Thyroid gland (tissue), 4 donors: Measurements from ENCODE around the gene PARD3B.

Experiments
- POLR2A ChIP-seq, 2 donors: fragments of 450-650 bp; IDR thresholded peaks; one replicate each; pipeline ENCODE4 v1.6.1; 2017; ENCODE audit warnings: antibody characterized with exemption in 2 of 2, mild to moderate bottlenecking in 2 of 2, moderate library complexity in 1 of 2
- TF ChIP-seq, protein P1 (sequence below), 6 experiments: fragments of 200-600 bp in 3 of 6; fragments of 450-650 bp in 3 of 6; sonication (generic) in 3 of 6; IDR thresholded peaks; one replicate each; pipeline ENCODE4 v1.5.1; 2016 to 2019; ENCODE audit warnings: antibody characterized with exemption in 6 of 6, mild to moderate bottlenecking in 2 of 6, inconsistent platforms in 1 of 6, moderate library complexity in 1 of 6

DNA sequence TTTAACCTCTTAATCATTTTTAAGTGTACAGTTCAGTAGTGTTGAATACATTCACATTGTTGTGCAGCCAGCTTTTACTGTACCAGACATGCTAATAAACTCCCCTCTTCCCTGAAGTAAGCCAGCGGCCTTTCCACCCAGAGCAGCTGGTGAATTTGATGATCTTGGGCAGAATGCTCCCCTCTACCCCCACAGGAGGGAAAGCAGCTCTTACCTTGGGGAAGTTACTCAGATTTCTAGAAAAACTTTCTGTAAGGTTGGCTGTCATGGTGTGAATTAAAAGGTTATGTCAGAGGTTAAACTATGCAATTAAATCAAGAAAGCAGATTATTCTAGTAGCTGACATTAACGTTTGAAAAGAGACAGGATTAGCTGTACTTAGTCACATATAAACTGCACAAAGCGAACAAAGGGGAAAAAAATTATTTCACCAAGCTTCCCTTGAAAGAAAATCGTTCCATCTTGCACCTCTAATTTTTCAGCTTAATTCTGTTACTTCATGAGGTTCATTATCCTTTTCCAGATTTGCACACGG is 738.5 kb downstream of the PARD3B start:
- TF ChIP-seq, protein P1, sequence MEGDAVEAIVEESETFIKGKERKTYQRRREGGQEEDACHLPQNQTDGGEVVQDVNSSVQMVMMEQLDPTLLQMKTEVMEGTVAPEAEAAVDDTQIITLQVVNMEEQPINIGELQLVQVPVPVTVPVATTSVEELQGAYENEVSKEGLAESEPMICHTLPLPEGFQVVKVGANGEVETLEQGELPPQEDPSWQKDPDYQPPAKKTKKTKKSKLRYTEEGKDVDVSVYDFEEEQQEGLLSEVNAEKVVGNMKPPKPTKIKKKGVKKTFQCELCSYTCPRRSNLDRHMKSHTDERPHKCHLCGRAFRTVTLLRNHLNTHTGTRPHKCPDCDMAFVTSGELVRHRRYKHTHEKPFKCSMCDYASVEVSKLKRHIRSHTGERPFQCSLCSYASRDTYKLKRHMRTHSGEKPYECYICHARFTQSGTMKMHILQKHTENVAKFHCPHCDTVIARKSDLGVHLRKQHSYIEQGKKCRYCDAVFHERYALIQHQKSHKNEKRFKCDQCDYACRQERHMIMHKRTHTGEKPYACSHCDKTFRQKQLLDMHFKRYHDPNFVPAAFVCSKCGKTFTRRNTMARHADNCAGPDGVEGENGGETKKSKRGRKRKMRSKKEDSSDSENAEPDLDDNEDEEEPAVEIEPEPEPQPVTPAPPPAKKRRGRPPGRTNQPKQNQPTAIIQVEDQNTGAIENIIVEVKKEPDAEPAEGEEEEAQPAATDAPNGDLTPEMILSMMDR (IDR thresholded peaks at IDR 0.05): no peak
- no peak for TF ChIP-seq POLR2A (IDR thresholded peaks at IDR 0.05)
